GM12864 (cell line): Measurements from ENCODE around the gene TRIOBP.
A peak's percentile ranks its signal among the peaks of the same experiment; 100 is the strongest.

ENCODE experiments used
- DNase-seq: peaks from one replicate; pipeline ENCODE4 v3.0.0-alpha.2; 2011; ENCODE audit warnings: low read depth
- H3K4me3 ChIP-seq: 2 replicates; pipeline ENCODE4 v1.5.1; 2011; ENCODE audit warnings: mild to moderate bottlenecking, low read depth, low read length, control low read depth
- CTCF ChIP-seq: IDR thresholded peaks from 2 replicates; pipeline ENCODE4 v1.5.1; 2011; ENCODE audit warnings: low read depth, mild to moderate bottlenecking, moderate library complexity, low read length, control low read depth, inconsistent platforms; ENCODE audit errors: missing control alignments

TRIOBP gene

GRCh38 chr22:37763652-37764051, 66.8 kb downstream of the TRIOBP start:
- H3K4me3 ChIP-seq, result no peak overlapping the region
- no peak for TF ChIP-seq CTCF
- no peak for DNase-seq

GRCh38 chr22:37764622-37765021, 67.8 kb downstream of the TRIOBP start:
- TF ChIP-seq CTCF, result no peak
- no peak overlapping the region for H3K4me3 ChIP-seq
- DNase-seq, result no peak

GRCh38 chr22:37765498-37765897, 68.7 kb downstream of the TRIOBP start:
- no peak for DNase-seq
- H3K4me3 ChIP-seq, result no peak overlapping the region
- no peak for TF ChIP-seq CTCF

DNA sequence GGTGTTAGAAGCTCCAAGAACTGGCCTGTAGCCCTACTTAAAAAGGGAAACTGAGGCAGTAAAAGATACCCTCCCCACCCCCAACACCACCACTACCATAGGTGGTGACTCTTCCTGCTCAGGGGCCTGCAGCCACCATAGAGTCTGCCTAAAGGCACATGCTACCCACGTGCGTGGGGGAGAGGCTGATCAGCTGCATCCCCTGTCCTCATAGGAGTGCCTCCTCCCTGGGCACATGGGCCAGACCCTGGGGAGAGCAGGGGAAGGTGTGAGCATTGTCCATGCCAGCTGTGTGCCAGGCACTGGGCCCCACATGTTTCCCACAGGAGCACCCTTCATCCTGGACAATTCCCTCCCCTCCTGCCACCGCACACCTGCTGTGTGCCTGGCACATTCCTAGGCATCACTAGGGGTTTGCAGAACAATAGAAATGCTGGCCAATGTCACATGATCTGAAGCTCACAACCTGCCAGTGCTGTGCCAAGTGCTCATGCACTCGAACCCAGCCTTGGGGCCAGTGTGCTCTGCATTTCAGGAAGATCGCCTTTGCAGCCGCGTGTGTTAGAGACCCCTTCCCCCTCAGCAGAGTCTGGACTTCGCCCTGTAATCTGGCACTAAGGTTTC, 69.2 kb downstream of the TRIOBP start:
- H3K4me3 ChIP-seq, result no peak overlapping the region
- no peak for DNase-seq
- no peak for TF ChIP-seq CTCF

DNA sequence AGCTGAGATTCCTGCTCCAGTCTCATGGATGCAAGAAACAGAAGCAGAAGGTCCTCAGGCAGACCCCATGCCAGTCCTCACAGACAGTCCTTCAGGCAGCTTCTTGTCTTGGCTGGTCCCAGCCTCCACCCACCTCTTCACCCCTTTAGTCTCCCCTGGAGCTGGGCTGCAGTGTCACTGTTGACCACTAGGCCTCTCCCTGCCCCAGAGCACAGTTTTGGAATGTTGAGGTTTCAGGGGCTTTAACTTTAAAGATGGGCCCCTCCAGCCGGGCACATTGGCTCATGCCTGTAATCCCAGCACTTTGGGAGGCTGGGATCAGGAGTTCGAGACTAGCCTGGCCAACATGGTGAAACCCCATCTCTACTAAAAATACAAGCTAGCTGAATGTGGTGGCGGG, 71.4 kb downstream of the TRIOBP start:
- no peak for DNase-seq
- TF ChIP-seq CTCF, result peak; percentile 46
- H3K4me3 ChIP-seq, result no peak overlapping the region

GRCh38 chr22:37769056-37769455, 72.2 kb downstream of the TRIOBP start:
- H3K4me3 ChIP-seq, result no peak overlapping the region
- TF ChIP-seq CTCF, result no peak
- no peak for DNase-seq

- no peak for TF ChIP-seq CTCF
- H3K4me3 ChIP-seq, result no peak overlapping the region
- no peak for DNase-seq
Observed at GRCh38 chr22:37771081-37771480, 74.2 kb downstream of the TRIOBP start.
